ENCODE measurements around the gene SEC14L5.

Gene SEC14L5

DNA sequence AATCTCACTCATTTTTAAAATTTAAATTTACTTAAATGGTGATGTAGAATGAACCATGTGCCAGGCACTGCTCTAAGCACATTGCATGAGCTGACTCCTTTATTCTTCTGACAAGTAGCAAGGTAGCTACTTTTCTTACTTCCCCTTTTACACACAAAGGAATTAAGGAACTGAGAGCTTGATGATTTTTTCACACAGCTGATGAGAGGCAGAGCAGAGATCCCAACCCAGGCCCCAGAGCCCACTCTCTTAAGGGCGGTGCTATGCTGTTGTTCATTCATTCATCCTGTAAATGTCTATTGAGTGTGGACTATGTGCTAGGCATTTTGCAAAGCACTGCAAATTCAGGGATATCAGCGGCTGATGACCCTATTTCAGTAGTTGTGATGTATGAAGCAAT is 17.9 kb downstream of the SEC14L5 start:
- DNase-seq (ENCODE audit: low spot score) = peak; percentile 89
- in situ Hi-C loops (cut with MboI; ENCODE audit: low pct_unique_long_range_greater_than_20kb, low sequenced_read_pairs, unreplicated experiment) = no loop called here
- no peak for TF ChIP-seq CTCF (IDR thresholded peaks at IDR 0.05; ENCODE audit: extremely low read depth, insufficient read depth, missing control alignments)

GRCh38 chr16:4976611-4977145 is 18.5 kb downstream of the SEC14L5 start:
- no peak for DNase-seq (ENCODE audit: low spot score)
- in situ Hi-C loops (cut with MboI; ENCODE audit: low pct_unique_long_range_greater_than_20kb, low sequenced_read_pairs, unreplicated experiment) = no loop called here
- no peak for TF ChIP-seq CTCF (IDR thresholded peaks at IDR 0.05; ENCODE audit: extremely low read depth, insufficient read depth, missing control alignments)

DNA sequence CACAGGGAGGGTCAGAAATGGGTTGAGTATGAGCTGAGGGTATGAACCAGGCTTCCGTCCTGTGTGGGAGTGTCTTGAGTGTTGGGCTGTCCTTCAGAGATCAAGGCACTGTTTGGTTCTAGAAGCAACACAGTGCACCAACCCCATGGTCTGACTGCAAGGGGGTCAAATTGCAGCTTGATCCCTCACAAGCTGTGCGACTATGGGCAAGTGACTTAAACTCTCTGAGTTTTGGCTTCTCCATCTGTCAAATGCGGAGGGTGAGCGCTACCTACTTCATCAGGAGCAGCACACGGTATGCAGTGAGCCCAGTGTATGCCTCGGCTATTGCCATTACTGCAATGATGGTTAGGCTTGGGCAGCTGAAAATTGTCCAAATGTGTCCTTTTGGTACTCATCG is 21.0 kb downstream of the SEC14L5 start:
- in situ Hi-C loops (cut with MboI; ENCODE audit: low pct_unique_long_range_greater_than_20kb, low sequenced_read_pairs, unreplicated experiment) = no loop called here
- no peak for DNase-seq (ENCODE audit: low spot score)
- no peak for TF ChIP-seq CTCF (IDR thresholded peaks at IDR 0.05; ENCODE audit: extremely low read depth, insufficient read depth, missing control alignments)

DNA sequence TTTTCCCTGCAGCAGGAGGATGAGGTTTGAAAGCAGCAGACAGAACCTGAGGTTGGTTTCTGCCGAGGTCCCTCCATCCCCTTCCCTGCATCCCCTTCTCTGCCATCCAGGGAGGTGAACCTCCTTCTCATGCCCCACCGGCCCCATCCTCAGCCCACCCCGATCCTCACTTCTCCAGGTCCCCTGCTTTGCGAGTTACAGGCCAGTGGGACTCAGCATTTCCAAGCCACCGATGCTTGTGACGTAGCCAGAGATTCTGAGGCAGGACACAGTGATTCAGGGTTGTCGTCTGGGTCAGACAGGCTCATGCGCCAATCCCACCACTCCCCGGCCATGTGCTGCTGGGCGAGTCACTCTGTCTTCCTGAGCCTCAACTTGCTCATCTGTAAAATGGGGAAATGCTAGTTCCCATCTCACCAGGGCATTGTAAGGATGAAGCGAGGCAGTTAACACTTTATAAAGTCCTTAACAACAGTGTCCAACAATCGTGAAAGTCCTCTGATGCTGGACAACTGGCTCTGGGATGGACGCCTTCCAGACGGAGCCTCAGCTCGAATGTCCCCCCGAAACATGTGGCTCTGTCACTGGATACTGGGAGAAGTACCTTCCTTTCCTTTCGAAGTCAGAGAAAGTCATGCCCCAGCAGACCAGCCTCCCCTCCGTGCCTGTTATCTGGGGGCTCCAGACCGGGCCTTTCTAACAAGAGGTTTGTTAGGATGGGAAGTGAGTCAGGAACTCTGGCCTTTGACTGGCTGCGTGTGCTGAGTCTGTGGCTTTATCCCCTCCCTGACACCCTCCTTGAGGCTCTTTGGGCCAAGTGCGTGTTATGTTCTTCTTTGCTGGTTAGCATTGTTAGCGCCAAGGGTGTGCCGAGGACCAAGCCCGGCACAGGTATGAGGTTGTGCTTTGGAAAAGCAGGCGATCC is 21.9 kb downstream of the SEC14L5 start:
- no peak for DNase-seq (ENCODE audit: low spot score)
- in situ Hi-C loops (cut with MboI; ENCODE audit: low pct_unique_long_range_greater_than_20kb, low sequenced_read_pairs, unreplicated experiment) = no loop called here
- TF ChIP-seq CTCF (IDR thresholded peaks at IDR 0.05; ENCODE audit: extremely low read depth, insufficient read depth, missing control alignments) = no peak

- no peak for TF ChIP-seq CTCF (IDR thresholded peaks at IDR 0.05; ENCODE audit: extremely low read depth, insufficient read depth, missing control alignments)
- no peak for DNase-seq (ENCODE audit: low spot score)
- in situ Hi-C loops (cut with MboI; ENCODE audit: low pct_unique_long_range_greater_than_20kb, low sequenced_read_pairs, unreplicated experiment) = no loop called here
These were observed 22.6 kb downstream of the SEC14L5 start for GRCh38 chr16:4980691-4981090.

GRCh38 chr16:4981473-4981872 is 23.3 kb downstream of the SEC14L5 start:
- in situ Hi-C loops (cut with MboI; ENCODE audit: low pct_unique_long_range_greater_than_20kb, low sequenced_read_pairs, unreplicated experiment) = no loop called here
- no peak for DNase-seq (ENCODE audit: low spot score)
- TF ChIP-seq CTCF (IDR thresholded peaks at IDR 0.05; ENCODE audit: extremely low read depth, insufficient read depth, missing control alignments) = no peak
